Astrocyte (in vitro differentiated cells and primary cell): ENCODE results near the gene DSP. TPM values are rescaled to one million over a fixed set of nuclear protein-coding genes. Genes with fewer than 3 reads are reported as not detected.

Source experiments
- DNase-seq: peaks from one replicate; pipeline ENCODE4 v3.0.0-alpha.2; 2010; ENCODE audit warnings: low read depth
- FAIRE-seq: peaks from 2 replicates; lab custom pipeline; 2011; peaks lifted over from hg19 to GRCh38; lab: Jason Lieb, UNC
- H2AFZ ChIP-seq: 2 replicates; pipeline ENCODE4 v1.6.0; 2012; ENCODE audit warnings: low read depth, low read length, inconsistent platforms
- H3K27ac ChIP-seq: 2 replicates; pipeline ENCODE4 v1.5.1; 2011; ENCODE audit warnings: low read depth, low read length, inconsistent platforms
- H3K27me3 ChIP-seq: 2 replicates; pipeline ENCODE4 v1.6.0; 2011; ENCODE audit warnings: low read length, inconsistent platforms; ENCODE audit not compliant: insufficient read depth
- H3K36me3 ChIP-seq: 2 replicates; pipeline ENCODE4 v1.5.1; 2011; ENCODE audit warnings: low read length, inconsistent platforms; ENCODE audit not compliant: insufficient read depth
- H3K4me1 ChIP-seq: 2 replicates; pipeline ENCODE4 v1.5.1; 2011; ENCODE audit warnings: low read length, inconsistent platforms; ENCODE audit not compliant: insufficient read depth
- H3K4me2 ChIP-seq: 2 replicates; pipeline ENCODE4 v1.6.0; 2012; ENCODE audit warnings: low read length, inconsistent platforms
- H3K4me3 ChIP-seq: 2 replicates; pipeline ENCODE4 v1.5.1; 2011; ENCODE audit warnings: low read depth, mild to moderate bottlenecking, low read length, inconsistent platforms; ENCODE audit not compliant: insufficient read depth
- H3K79me2 ChIP-seq: 2 replicates; pipeline ENCODE4 v1.6.0; 2012; ENCODE audit warnings: mild to moderate bottlenecking, low read length, inconsistent platforms; ENCODE audit not compliant: insufficient read depth
- H3K9ac ChIP-seq: 2 replicates; pipeline ENCODE4 v1.6.0; 2012; ENCODE audit warnings: mild to moderate bottlenecking, low read length, inconsistent platforms
- H3K9me3 ChIP-seq: 2 replicates; pipeline ENCODE4 v1.5.1; 2012; ENCODE audit warnings: low read depth, mild to moderate bottlenecking, low read length, inconsistent platforms; ENCODE audit not compliant: insufficient read depth
- H4K20me1 ChIP-seq: 2 replicates; pipeline ENCODE4 v1.6.0; 2012; ENCODE audit warnings: low read length, inconsistent platforms; ENCODE audit not compliant: insufficient read depth
- H3K27ac Mint-ChIP-seq: one replicate; pipeline ENCODE4 v1.8.0; 2021; ENCODE audit warnings: mild to moderate bottlenecking, mixed read lengths; ENCODE audit not compliant: unreplicated experiment
- H3K27me3 Mint-ChIP-seq: one replicate; pipeline ENCODE4 v1.8.0; 2021; ENCODE audit warnings: low read depth, mixed read lengths; ENCODE audit not compliant: unreplicated experiment
- H3K36me3 Mint-ChIP-seq: one replicate; pipeline ENCODE4 v1.8.0; 2021; ENCODE audit warnings: low read depth, mixed read lengths; ENCODE audit not compliant: unreplicated experiment
- H3K4me1 Mint-ChIP-seq: one replicate; pipeline ENCODE4 v1.8.0; 2021; ENCODE audit warnings: low read depth, mixed read lengths; ENCODE audit not compliant: unreplicated experiment
- H3K4me3 Mint-ChIP-seq: one replicate; pipeline ENCODE4 v1.8.0; 2021; ENCODE audit warnings: mild to moderate bottlenecking, moderate library complexity, mixed read lengths; ENCODE audit not compliant: unreplicated experiment
- H3K9me3 Mint-ChIP-seq: one replicate; pipeline ENCODE4 v1.8.0; 2021; ENCODE audit warnings: mild to moderate bottlenecking, mixed read lengths; ENCODE audit not compliant: unreplicated experiment
- EZH2 ChIP-seq: IDR thresholded peaks from 2 replicates; pipeline ENCODE4 v1.6.1; 2012; ENCODE audit warnings: mild to moderate bottlenecking, low read length, inconsistent platforms; ENCODE audit not compliant: insufficient read depth
- total RNA-seq: library from RNA; stranded (reverse); gene quantifications from 2 replicates; pipeline ENCODE4 v1.2.1, GENCODE V29; 2021
- TF ChIP-seq, protein P1 (sequence below): IDR thresholded peaks from 2 replicates; pipeline ENCODE4 v1.5.1; 2011; ENCODE audit warnings: low read depth, mild to moderate bottlenecking, inconsistent platforms, low read length, moderate library complexity; ENCODE audit not compliant: insufficient read depth

The DSP gene
- total RNA-seq, 1 donor from 2014 or later = 468 TPM

DNA sequence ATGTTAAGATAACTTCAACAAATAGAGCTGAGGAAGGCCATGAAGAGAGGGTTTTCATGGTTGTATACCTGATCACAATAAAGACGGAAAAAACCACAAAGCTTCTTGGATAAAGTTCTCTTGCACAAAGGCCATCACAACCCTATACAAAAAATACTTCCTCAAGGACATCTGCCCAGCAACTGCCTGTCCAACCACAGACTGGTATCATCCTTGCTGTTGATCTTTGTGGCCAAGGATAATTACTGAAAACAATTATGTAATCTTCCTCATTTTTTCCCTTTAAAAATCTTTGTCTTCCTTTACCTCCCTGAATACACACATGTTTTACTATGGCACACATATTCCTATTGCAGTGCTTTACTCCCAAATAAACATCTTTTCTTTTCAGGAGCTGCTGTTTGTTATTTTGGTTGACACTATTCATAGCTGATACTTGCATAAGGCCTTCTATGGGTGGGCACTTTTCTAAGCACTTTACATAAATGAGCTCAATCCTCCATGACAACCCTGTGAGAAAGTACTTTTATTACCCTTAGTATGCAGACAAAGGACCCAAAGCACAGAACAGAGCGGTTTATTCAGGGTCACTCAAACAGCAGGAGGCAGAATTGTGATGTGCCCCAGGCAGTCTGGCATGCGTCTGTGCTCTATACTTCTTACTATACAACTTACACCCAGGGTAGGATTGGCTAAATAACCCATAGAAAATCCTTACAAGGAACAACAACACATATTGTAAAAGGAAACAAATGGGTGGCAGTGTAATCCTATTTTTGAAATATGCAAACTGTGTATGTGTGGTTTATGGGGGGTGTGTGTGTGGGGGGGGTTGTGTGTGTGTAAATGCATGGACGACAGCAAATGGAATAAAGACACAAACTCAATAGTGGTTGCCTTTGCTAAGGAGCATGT lies 83.6 kb downstream of the DSP start:
- Histone ChIP-seq H4K20me1 (no peaks in the 10 kb centered on the region), H3K27ac (no peak overlapping the region), H3K27me3 (no peaks in the 10 kb centered on the region), H3K4me2 (no peak overlapping the region), H3K4me1 (no peaks in the 10 kb centered on the region), H3K9ac (no peak overlapping the region), H3K36me3 (no peaks in the 10 kb centered on the region), H3K9me3 (no peaks in the 10 kb centered on the region), H3K79me2 (no peaks in the 10 kb centered on the region), H2AFZ (no peak overlapping the region), H3K4me3 (no peak overlapping the region)
- Mint-ChIP-seq H3K4me1 (peaks cover 6% of the 10 kb centered on the region), H3K27ac (no peak overlapping the region), H3K36me3 (peaks cover 2% of the 10 kb centered on the region), H3K4me3 (no peak overlapping the region), H3K27me3 (no peaks in the 10 kb centered on the region), H3K9me3 (no peaks in the 10 kb centered on the region)
- FAIRE-seq (no peak), DNase-seq (no peak)
- TF ChIP-seq EZH2 = no peak
- TF ChIP-seq, protein P1, sequence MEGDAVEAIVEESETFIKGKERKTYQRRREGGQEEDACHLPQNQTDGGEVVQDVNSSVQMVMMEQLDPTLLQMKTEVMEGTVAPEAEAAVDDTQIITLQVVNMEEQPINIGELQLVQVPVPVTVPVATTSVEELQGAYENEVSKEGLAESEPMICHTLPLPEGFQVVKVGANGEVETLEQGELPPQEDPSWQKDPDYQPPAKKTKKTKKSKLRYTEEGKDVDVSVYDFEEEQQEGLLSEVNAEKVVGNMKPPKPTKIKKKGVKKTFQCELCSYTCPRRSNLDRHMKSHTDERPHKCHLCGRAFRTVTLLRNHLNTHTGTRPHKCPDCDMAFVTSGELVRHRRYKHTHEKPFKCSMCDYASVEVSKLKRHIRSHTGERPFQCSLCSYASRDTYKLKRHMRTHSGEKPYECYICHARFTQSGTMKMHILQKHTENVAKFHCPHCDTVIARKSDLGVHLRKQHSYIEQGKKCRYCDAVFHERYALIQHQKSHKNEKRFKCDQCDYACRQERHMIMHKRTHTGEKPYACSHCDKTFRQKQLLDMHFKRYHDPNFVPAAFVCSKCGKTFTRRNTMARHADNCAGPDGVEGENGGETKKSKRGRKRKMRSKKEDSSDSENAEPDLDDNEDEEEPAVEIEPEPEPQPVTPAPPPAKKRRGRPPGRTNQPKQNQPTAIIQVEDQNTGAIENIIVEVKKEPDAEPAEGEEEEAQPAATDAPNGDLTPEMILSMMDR = no peak

DNA sequence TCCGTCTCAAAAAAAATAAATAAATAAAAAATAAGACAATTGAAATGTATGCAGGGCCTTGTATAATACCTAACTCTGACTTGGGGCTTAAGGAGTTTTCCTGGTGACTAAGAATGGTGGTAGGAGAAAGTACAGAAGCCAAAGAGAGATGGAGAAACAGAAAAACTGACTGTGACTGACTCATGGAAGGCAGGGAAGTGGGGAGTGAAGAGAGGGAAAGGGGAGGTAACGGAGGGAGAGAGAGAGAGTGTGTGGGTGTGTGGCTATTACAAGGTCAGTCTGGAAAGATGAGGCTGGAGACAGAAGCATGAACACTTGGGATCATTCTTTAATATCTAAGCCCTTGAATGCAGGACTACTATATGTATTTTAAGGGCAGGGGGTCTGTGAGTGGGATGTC lies 87.0 kb downstream of the DSP start:
- Mint-ChIP-seq H3K4me1 (peaks cover 6% of the 10 kb centered on the region), H3K27ac (no peak overlapping the region), H3K27me3 (peaks cover 5% of the 10 kb centered on the region), H3K36me3 (peaks cover 2% of the 10 kb centered on the region), H3K9me3 (no peaks in the 10 kb centered on the region), H3K4me3 (no peak overlapping the region)
- TF ChIP-seq, protein P1 = no peak
- TF ChIP-seq EZH2 = no peak
- H3K27me3 ChIP-seq = no peaks in the 10 kb centered on the region
- H4K20me1 ChIP-seq = no peaks in the 10 kb centered on the region
- DNase-seq (peak; percentile 33), FAIRE-seq (no peak)
- H3K79me2 ChIP-seq = no peaks in the 10 kb centered on the region
- H2AFZ ChIP-seq = no peak overlapping the region
- H3K27ac ChIP-seq = no peak overlapping the region
- H3K9me3 ChIP-seq = no peaks in the 10 kb centered on the region
- H3K4me1 ChIP-seq = no peaks in the 10 kb centered on the region
- H3K9ac ChIP-seq = no peak overlapping the region
- no peaks in the 10 kb centered on the region for H3K36me3 ChIP-seq
- H3K4me2 ChIP-seq = no peak overlapping the region
- no peak overlapping the region for H3K4me3 ChIP-seq

DNA sequence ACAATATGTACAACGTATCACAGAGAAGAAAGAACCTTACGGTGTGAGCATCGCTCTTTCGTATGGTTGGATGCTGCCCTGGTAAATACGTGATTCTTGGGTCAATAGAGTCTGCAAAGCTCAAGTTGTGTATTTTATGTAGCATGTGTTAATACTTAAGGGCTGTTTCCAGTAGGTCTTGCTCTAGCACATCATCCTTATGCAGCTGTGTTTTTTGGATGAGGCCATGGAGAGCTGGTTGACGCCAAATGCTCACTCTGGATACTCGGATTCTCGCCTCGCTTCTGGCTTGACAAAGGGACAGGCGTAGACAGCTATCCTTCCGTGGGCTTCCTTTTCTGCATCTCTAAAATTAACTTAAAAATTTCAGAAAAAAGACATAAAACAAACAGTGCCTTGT lies 87.4 kb downstream of the DSP start:
- Mint-ChIP-seq H3K4me3 (no peak overlapping the region), H3K36me3 (peaks cover 2% of the 10 kb centered on the region), H3K9me3 (no peaks in the 10 kb centered on the region), H3K27me3 (peaks cover 5% of the 10 kb centered on the region), H3K27ac (no peak overlapping the region), H3K4me1 (peaks cover 6% of the 10 kb centered on the region)
- no peak for FAIRE-seq
- Histone ChIP-seq H3K4me1 (no peaks in the 10 kb centered on the region), H3K9ac (no peak overlapping the region), H3K36me3 (no peaks in the 10 kb centered on the region), H3K4me3 (no peak overlapping the region), H3K27me3 (no peaks in the 10 kb centered on the region), H2AFZ (no peak overlapping the region), H3K9me3 (no peaks in the 10 kb centered on the region), H3K4me2 (no peak overlapping the region), H3K27ac (no peak overlapping the region), H4K20me1 (no peaks in the 10 kb centered on the region), H3K79me2 (no peaks in the 10 kb centered on the region)
- no peak for TF ChIP-seq EZH2
- TF ChIP-seq, protein P1 = no peak
- DNase-seq = no peak
